Panc1 (cell line): Measurements from ENCODE around the gene ONECUT1. TPM values are rescaled to one million over a fixed set of nuclear protein-coding genes. Genes with fewer than 3 reads are reported as not detected.

ENCODE experiments used
- ATAC-seq: fragments of 200-7000 bp; cut with Tn5 transposase; 2 replicates; pipeline ENCODE4 v1.9.1; 2020; ENCODE audit warnings: mild to moderate bottlenecking, moderate library complexity
- BruUV-seq: library from RNA; stranded (reverse); fragments of 400-500 nt; replicated peaks from 2 replicates; lab custom pipeline; 2021; lab: Mats Ljungman, UMichigan
- CTCF ChIA-PET: fragments of 300-600 bp; sonication (Branson Sonifier 250); formaldehyde crosslinking; loops from one replicate; lab custom pipeline; 2022; ENCODE audit warnings: antibody characterized with exemption; lab: Charles Lee
- POLR2A ChIA-PET: fragments of 300-600 bp; sonication (Branson Sonifier 250); formaldehyde crosslinking; loops from one replicate; lab custom pipeline; 2022; ENCODE audit warnings: antibody characterized with exemption; lab: Charles Lee
- DNase-seq: peaks from one replicate; pipeline ENCODE4 v3.0.0-alpha.2; 2010; ENCODE audit warnings: low read depth, low spot score
- H3K27ac ChIP-seq: 2 replicates; pipeline ENCODE4 v1.5.1; 2011; ENCODE audit warnings: mild to moderate bottlenecking, low read length, inconsistent platforms
- H3K27me3 ChIP-seq: fragments of 200-500 bp; sonication (Bioruptor generic); 2 replicates; pipeline ENCODE4 v1.6.0; 2014; ENCODE audit warnings: low read length, inconsistent platforms; ENCODE audit not compliant: control insufficient read depth, insufficient read depth
- H3K36me3 ChIP-seq: fragments of 200-500 bp; sonication (Bioruptor generic); 2 replicates; pipeline ENCODE4 v1.5.1; 2014; ENCODE audit warnings: inconsistent platforms, mild to moderate bottlenecking, low read length, moderate library complexity; ENCODE audit not compliant: control insufficient read depth, insufficient read depth
- H3K4me1 ChIP-seq: 2 replicates; pipeline ENCODE4 v1.5.1; 2011; ENCODE audit warnings: inconsistent platforms, mild to moderate bottlenecking, low read length, moderate library complexity; ENCODE audit not compliant: control insufficient read depth, insufficient read depth
- H3K4me3 ChIP-seq, 2 experiments: 2 replicates each; pipeline ENCODE4 v1.5.1; 2011 to 2012; ENCODE audit warnings: low read depth in 2 of 2, low read length in 2 of 2, mild to moderate bottlenecking in 2 of 2, inconsistent platforms in 1 of 2, moderate library complexity in 1 of 2
- H3K9me3 ChIP-seq: fragments of 200-500 bp; sonication (Bioruptor generic); 2 replicates; pipeline ENCODE4 v1.5.1; 2014; ENCODE audit warnings: low read depth, mild to moderate bottlenecking, inconsistent platforms, low read length, moderate library complexity; ENCODE audit not compliant: control insufficient read depth, insufficient read depth
- CTCF ChIP-seq: fragments of 450-650 bp; IDR thresholded peaks from 2 replicates; pipeline ENCODE4 v1.5.1; 2017; ENCODE audit warnings: mild to moderate bottlenecking
- POLR2AphosphoS5 ChIP-seq: IDR thresholded peaks from 2 replicates; pipeline ENCODE4 v1.6.1; 2012; ENCODE audit warnings: mild to moderate bottlenecking, low read depth, low read length, moderate library complexity
- SIN3A ChIP-seq: IDR thresholded peaks from 2 replicates; pipeline ENCODE4 v1.6.1; 2012; ENCODE audit warnings: low read depth, mild to moderate bottlenecking, low read length, moderate library complexity, borderline replicate concordance; ENCODE audit not compliant: insufficient read depth
- TCF7L2 ChIP-seq: IDR thresholded peaks from 2 replicates; pipeline ENCODE4 v1.6.1; 2011; ENCODE audit warnings: mild to moderate bottlenecking, low read depth, low read length, inconsistent platforms
- in situ Hi-C: cut with HindIII; loops from 2 replicates; pipeline ENCODE4 v1.10.0; 2016; ENCODE audit warnings: low sequenced_read_pairs, low pct_unique_long_range_greater_than_20kb
- intact Hi-C: fragments of 100-400 bp; cut with micrococcal nuclease; formaldehyde crosslinking; loops from one replicate; pipeline ENCODE4 v1.10.0; 2022; ENCODE audit not compliant: unreplicated experiment
- total RNA-seq: library from RNA; stranded (reverse); gene quantifications from one replicate; pipeline ENCODE4 v1.2.1, GENCODE V29; 2021; ENCODE audit not compliant: unreplicated experiment
- TF ChIP-seq, protein P1 (sequence below), 2 experiments: IDR thresholded peaks; 2 replicates each; pipeline ENCODE4 v1.6.1; 2011 to 2012; ENCODE audit warnings: low read depth in 2 of 2, control low read depth in 1 of 2, low read length in 1 of 2, mild to moderate bottlenecking in 1 of 2, moderate library complexity in 1 of 2; ENCODE audit not compliant: insufficient read depth in 1 of 2

Gene ONECUT1
- total RNA-seq, 1 experiment from 2014 or later = 0.18 TPM

- peaks cover 20% of the 10 kb centered on the region for H3K27me3 ChIP-seq
- ATAC-seq = no peak
- no TSS peak for BruUV-seq
- POLR2A ChIA-PET = no interaction called here
- intact Hi-C loops = no loop called here
- H3K4me1 ChIP-seq = no peaks in the 10 kb centered on the region
- no peak for DNase-seq
- H3K36me3 ChIP-seq = no peaks in the 10 kb centered on the region
- H3K4me3 ChIP-seq = no peak overlapping the region
- H3K27ac ChIP-seq = no peak overlapping the region
- H3K9me3 ChIP-seq = no peaks in the 10 kb centered on the region
- TF ChIP-seq POLR2AphosphoS5 = no peak
- TF ChIP-seq CTCF = peak; percentile 16; the same call in 1 of the 2 replicates
- TF ChIP-seq TCF7L2 = no peak
- no peak for TF ChIP-seq SIN3A
- CTCF ChIA-PET = no interaction called here
- in situ Hi-C loops = no loop called here
Measured at GRCh38 chr15:52759969-52760368, 30.2 kb downstream of the ONECUT1 start.

- no TSS peak for BruUV-seq
- no peaks in the 10 kb centered on the region for H3K36me3 ChIP-seq
- H3K4me3 ChIP-seq = no peak overlapping the region
- peaks cover 7% of the 10 kb centered on the region for H3K27me3 ChIP-seq
- DNase-seq (no peak), ATAC-seq (no peak)
- H3K27ac ChIP-seq = no peak overlapping the region
- H3K4me1 ChIP-seq = no peaks in the 10 kb centered on the region
- TF ChIP-seq SIN3A (no peak), TCF7L2 (no peak), CTCF (no peak), POLR2AphosphoS5 (no peak)
- TF ChIP-seq, protein P1, sequence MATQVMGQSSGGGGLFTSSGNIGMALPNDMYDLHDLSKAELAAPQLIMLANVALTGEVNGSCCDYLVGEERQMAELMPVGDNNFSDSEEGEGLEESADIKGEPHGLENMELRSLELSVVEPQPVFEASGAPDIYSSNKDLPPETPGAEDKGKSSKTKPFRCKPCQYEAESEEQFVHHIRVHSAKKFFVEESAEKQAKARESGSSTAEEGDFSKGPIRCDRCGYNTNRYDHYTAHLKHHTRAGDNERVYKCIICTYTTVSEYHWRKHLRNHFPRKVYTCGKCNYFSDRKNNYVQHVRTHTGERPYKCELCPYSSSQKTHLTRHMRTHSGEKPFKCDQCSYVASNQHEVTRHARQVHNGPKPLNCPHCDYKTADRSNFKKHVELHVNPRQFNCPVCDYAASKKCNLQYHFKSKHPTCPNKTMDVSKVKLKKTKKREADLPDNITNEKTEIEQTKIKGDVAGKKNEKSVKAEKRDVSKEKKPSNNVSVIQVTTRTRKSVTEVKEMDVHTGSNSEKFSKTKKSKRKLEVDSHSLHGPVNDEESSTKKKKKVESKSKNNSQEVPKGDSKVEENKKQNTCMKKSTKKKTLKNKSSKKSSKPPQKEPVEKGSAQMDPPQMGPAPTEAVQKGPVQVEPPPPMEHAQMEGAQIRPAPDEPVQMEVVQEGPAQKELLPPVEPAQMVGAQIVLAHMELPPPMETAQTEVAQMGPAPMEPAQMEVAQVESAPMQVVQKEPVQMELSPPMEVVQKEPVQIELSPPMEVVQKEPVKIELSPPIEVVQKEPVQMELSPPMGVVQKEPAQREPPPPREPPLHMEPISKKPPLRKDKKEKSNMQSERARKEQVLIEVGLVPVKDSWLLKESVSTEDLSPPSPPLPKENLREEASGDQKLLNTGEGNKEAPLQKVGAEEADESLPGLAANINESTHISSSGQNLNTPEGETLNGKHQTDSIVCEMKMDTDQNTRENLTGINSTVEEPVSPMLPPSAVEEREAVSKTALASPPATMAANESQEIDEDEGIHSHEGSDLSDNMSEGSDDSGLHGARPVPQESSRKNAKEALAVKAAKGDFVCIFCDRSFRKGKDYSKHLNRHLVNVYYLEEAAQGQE (IDR thresholded peaks at IDR 0.05; ENCODE audit: insufficient read depth in 1 of 2, low read depth in 2 of 2, low read length in 1 of 2) = no peak
- in situ Hi-C loops (no loop called here), intact Hi-C loops (no loop called here)
- no peaks in the 10 kb centered on the region for H3K9me3 ChIP-seq
- ChIA-PET POLR2A (no interaction called here), CTCF (no interaction called here)
Measured at GRCh38 chr15:52757496-52757895, 32.6 kb downstream of the ONECUT1 start.
